Activated CD8-positive, alpha-beta memory T cell treated with anti-CD3 and anti-CD28 coated beads for 24 hours (primary cell): ENCODE results near the gene ACOT7.
"Not testable (repeated sequence)": the region's sequence is repeated elsewhere in the genome, so short reads cannot be mapped to it uniquely, and the experiment has no call there.

Experiments used
- DNase-seq: peaks from one replicate; pipeline ENCODE4 v3.0.0-alpha.2; 2020

Gene ACOT7, protein sequence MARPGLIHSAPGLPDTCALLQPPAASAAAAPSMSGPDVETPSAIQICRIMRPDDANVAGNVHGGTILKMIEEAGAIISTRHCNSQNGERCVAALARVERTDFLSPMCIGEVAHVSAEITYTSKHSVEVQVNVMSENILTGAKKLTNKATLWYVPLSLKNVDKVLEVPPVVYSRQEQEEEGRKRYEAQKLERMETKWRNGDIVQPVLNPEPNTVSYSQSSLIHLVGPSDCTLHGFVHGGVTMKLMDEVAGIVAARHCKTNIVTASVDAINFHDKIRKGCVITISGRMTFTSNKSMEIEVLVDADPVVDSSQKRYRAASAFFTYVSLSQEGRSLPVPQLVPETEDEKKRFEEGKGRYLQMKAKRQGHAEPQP

DNA sequence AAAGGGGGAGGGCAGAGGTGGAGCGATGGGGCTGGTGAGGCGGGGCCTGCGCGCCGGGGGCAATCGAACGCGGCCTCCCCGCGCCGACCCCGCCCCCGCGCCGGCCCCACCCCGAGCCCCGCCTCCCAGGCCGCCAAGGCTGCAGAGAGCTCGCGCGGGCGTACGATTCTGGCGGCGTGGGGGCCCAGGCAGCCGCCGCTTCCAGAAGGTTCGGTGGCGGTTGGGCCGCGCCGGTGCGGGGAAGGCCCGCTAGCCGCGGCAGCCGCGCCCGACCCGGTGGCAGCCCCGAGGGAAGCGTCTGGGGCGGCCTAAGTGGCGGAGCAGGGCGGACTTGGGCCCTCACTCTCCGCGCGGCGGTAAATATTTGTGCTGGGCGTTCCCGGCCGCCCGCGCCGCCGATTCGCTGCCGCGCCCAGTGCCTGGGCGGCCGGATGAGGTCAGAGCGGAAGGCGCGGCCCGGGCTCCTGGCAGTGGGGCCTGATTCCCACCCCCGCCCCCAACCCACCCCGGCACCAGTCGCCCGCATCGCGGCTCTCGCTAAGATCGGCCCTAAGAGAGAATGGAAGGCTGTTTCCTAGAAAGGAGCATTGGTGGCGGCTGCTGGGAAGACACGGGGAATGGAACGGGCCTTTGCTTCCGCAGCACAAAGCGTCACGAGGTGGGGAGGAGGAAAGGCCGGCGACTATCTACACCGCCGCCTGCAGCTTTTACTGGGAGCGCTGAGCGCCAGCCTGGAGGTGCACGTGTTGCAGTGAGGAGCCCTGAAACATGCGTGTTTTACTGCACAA is at the start of gene ACOT7:
TSS of gene ACOT7 (minus strand) at position 368 of the 788 bp plus-strand sequence. CDS start 368 bp downstream, outside the sequence.
- DNase-seq, result peak; percentile 96

DNA sequence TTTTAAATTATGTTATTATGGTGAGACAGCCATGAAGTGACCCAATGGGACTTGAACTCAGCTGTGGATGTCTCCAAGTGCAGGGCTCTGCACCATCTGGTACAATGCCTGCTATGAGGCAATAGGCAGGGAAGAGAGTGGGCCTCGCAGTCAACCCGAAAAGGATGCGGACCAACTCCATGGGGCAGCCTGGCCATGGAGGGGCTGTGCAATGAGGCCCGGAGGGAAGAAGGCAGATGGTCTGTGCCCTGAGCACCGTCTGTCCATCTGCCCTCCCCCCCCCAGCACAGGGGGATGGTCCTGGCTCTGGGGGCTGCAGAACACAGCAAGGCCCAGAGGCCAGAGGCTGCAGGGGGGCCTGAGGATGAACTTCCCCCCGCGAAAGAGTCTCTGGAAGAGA is 48.0 kb upstream of the ACOT7 start:
- DNase-seq, result no peak

DNA sequence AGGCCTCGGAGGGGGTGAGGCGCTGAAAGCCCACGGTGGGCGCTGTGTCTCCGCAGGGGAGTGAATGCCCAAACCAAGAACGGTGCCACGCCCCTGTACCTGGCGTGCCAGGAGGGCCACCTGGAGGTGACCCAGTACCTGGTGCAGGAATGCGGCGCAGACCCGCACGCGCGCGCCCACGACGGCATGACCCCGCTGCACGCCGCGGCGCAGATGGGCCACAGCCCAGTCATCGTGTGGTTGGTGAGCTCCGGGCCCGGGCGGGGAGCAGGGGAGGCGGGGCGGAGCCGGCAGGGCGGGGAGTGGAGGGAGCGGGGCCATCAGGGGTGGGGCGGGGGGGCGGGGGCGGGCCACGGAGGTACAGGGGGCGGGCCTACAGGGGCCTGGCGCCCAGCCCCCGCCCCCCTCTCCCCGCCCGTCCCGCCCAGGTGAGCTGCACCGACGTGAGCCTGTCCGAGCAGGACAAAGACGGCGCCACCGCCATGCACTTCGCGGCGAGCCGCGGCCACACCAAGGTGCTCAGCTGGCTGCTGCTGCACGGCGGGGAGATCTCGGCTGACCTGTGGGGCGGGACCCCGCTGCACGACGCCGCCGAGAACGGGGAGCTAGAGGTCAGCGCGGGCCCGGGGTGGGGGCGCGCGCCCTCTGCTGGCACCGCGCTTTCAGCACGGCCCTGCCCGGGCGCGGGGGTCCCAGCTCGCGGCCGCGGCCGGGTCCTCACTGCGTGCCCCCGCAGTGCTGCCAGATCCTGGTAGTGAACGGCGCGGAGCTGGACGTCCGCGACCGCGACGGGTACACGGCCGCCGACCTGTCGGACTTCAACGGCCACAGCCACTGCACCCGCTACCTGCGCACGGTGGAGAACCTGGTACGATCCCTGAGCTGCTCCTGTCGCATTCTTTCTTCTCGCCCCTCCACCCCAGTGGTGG is 46.9 kb upstream of the ACOT7 start:
- peak; percentile 85 for DNase-seq

DNA sequence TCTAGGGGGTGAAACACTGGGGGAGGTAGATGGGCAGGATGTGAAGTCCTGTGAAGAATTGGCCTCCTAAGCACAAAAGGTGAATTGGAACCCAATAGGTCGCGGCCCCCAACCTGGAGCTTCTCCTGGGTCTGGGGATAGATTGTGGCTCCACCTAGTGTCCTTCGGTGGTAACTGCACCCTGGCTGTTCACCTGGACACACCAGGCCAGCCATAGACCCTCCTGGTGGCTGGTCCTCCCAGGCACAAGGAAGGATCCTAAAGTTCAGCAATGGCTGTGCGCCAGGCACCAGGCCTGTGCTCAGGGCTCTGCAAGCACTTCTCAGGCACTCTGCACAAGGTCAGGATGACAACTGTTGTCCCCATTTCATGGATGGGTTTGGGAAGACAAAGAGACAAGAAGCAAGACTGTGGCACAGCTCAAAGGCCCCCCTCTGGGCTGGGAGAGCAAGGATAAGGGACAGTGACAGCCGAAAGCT is 44.5 kb upstream of the ACOT7 start:
- peak; percentile 88 for DNase-seq

DNA sequence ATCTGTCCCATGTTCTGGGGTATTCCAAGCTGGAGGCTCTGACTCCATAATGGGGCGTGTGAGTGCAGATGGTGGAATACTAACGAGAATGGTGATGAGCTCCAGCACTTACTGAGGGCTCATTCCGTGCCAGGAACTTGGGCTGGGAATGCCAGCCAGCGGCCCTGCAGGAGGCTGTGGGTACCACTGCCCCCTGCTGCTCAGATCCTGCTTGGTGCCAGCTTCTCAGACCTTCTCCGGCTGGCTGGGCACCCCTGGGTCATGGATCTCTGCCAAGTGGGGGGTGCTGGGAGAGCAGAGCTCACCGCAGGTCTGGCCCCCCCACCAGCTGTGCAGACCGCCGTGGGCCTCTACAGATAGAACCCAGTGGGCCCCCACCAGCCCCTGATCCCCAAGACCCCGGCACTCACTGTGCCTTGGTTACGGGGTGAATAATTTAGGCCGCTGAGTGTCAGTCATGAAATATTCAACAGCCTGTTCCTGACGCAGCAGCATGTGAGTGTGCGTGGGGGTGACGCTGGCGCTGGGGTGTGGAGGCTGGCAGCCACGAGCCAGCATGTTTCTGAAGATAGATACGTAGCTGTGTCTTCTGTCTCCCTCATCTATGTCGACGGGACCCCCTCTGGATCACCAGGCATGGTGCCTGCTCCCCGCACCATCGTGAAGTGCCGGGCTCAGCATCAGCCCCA is 43.6 kb upstream of the ACOT7 start:
- not testable (repeated sequence) for DNase-seq

DNA sequence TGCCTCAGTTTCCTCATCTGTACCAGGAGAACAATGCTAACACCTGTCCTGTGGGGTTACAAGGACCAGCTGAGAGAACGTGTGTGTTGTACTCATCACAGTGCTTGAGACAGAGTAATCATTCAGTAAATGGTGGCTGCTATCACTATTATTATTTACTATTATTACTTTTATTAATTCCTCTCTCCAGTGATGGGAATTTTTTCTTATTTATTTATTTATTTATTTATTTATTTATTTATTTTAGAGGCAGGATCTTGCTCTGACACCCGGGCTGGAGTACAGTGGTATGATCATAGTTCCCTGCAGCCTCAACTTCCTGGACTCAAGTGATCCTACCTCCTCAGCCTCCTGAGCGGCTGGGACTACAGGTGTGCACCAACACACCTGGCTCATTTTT is 42.7 kb upstream of the ACOT7 start:
- DNase-seq, result not testable (repeated sequence)

DNA sequence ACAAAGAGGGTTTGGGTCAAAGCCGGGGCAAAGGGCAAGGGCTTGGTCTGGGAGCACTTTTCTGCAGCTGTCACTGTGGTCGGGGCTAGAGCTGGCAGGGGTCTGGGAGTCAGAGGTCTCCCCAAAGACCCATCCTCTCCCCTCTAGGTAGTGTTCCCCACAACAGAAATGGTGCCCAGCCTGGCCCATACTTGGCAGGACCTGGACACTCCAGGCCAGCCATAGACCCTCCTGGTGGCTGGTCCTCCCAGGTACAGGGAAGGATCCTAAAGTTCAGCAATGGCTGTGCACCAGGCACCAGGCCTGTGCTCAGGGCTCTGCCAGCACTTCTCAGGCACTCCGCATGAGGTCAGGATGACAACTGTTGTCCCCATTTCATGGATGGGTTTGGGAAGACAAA is 42.0 kb upstream of the ACOT7 start:
- no peak for DNase-seq

DNA sequence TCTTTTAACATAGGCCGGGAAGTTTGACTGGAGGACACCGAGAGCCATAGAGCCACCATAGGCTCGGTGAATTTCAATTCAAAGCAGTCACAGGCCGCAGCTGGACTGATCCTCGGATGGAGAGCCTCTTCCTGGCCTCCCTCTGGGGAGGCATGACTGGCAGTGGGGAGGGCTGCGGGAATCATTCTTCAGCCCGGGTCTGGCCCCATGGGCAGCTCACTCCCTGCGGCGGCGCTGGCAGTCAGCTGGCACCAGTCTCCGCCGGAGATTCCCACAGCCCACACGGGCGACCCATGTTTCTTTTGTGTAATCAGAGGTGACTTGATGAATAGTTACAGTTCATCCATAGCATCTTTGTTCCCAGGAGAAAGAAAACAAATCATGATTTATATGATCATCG is 41.6 kb upstream of the ACOT7 start:
- DNase-seq, result no peak

DNA sequence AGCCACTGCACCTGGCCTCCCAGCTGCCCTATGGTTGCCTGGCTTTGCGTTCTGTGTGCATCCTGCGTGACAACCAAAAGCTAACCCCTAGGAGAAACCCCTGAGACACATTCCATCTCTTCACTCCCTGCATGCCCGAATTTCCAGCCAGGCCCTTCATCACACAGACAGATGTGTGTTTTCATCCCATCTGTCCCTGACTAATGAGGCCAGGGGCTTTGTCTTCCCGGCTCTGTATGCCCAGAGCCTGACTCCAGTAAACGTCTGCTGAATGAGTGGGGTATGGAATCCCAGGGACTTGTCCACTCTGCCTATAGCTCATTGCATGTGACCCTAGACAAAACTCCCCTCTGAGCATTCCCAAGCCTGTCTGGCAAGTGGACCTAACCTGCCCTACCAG is 40.6 kb upstream of the ACOT7 start:
- no peak for DNase-seq

DNA sequence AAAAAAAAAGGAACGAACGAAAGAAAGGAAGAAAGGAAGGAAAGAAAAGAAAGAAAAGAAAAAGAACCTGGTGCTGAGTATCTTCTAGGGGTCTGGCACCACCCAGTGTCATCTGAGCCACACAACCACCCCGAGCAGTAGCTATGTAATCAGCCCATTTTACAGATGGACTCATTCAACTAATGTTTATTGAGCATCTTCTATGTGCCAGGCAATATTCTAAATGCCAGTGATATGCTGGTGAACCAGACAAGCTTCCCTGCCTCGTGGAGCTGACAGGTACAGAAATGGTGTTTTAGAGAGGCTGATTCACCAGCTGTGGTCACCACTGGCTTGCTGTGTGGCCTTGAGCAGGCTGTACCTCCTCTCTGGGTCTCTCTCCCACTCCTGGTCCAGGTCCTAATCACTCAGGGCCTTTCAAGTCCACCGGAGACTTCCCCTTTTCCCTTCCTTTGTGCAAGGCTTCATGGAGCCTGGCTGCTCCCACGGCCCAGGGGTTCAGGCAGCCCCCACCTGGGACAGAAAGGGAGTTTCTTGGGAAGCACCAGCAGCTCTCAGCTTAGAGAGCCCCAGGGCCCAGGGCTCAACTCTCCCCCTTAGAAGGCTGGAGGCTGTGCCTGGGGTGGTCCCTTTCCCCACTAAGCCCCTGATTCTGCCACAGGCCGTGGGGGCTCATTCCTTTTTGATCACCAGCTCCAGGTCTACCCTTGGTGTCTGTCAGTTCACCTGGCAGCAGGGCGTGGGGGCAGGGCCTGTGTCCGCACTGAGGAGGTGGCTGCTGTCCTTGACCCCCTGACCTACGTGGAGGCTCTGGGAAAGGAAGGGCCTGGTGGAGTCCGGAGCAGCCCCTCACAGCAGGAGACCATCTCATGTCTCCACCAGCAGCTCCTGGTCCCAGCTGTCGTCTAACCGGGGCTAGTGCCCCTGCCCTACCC is 38.3 kb upstream of the ACOT7 start:
- not testable (repeated sequence) for DNase-seq

DNA sequence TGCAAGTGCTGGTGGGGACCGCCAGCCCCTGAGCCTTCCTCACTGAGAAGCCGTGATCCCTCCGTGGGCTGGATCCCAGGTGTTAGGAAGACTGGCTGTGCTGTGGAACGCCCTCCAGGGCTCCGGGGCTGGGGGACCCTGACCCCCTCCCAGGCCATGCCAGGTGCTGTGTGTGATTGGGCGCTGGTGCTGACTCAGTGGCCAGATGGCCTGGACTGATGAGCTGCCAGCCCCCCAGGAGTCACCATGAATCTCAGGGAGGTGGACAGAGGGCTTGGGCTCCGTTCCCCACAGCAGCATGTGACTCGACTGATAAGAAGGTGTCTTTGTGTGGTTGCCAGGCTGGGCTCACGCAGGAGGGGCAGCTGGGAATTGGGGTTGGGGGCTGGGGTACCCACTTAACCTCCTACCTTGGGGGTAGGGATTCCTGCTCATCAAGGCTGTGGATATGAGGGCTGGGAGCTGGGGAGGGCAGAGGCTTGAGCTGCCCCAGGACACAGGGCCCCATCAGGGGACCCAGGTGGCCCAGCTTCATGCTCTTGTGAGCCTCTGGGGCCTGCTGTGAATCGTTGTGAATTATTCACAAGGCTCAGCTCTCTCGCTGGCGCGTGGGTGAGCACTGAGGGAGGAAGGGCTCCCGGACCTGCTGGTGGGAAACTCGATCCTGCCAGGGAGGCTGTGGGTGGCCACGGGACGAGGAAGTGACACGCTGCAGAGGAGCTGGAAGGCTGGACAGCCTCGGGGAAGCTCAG is 36.3 kb upstream of the ACOT7 start:
- DNase-seq, result not testable (repeated sequence)

DNA sequence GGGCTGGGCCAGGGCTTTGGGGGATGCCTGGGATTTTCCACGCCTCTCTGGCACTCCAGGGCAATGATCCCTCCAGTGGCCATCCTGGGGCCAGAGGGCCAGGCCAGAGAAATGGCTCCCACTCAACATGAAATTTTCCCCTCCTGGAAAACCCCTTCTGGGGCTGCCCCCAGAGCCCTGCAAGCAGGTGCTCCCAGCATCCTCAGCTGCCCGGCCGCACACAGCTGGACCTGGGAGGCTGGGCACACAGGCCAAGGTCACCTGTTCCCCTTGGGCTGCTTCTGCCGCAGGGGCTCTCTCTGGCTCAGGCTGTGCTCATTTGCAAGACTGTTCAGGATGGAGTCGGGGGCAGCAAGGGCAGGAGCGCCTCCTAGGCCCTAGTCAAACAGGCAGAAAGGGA is 34.9 kb upstream of the ACOT7 start:
- not testable (repeated sequence) for DNase-seq

DNA sequence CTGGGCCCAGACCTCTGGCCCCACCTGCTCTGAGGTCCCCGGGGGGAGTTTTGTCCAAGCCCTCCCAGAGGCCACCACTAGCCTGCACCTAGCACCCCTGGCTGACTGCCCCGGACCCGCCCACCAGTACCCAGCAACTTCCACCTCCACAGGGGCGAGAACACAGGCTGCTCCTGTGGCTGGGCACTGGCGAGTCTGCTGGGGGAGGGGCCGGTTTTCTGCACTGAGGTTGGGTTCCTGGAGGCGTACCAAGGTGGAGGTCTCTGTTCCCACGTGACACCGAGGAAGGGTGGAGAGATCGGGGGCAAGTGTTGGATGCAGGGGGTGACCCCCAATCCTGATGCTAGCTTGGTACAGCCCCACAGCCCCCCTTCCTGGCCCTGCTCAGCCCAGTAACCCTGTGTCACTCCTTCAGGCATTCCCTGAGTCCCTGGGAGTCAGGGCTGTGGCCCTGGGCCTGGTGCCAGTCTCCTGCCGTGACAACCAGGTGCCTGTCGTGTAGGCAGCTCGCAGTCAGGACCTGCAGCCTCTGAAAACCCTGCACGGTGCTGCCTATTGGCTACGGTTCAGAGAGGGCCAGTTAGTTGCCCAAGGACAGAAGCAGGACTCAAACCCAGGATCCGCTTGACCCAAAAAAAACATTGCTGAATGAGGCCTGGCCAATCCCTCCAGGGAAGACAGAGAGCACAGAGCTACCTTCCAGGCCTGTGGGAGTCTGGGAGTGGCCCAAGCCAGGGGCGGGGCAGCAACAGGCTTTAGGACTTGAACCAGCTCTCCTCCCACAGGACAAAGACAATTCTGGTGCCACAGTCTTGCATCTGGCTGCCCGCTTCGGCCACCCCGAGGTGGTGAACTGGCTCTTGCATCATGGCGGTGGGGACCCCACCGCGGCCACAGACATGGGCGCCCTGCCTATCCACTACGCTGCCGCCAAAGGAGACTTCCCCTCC is 34.1 kb upstream of the ACOT7 start:
- no peak for DNase-seq

DNA sequence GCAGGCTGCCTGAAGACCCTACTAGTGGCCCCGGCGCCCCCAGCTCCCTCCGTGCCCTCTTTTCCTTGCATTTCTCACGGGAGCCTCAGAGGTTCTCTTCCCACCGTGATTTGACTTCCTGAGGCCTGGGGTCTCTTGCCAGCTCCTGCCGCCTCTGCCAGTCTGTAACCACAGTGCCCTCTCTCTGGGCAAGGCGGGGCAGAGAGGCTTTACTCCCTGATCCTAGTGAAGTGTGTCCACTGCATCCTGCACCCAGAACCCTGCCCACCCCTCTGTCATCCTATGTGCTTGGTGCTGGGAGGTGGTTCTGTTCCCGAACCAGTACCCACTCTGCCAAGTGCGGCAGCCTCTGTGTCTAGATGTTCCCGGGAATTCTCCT is 33.4 kb upstream of the ACOT7 start:
- no peak for DNase-seq

DNA sequence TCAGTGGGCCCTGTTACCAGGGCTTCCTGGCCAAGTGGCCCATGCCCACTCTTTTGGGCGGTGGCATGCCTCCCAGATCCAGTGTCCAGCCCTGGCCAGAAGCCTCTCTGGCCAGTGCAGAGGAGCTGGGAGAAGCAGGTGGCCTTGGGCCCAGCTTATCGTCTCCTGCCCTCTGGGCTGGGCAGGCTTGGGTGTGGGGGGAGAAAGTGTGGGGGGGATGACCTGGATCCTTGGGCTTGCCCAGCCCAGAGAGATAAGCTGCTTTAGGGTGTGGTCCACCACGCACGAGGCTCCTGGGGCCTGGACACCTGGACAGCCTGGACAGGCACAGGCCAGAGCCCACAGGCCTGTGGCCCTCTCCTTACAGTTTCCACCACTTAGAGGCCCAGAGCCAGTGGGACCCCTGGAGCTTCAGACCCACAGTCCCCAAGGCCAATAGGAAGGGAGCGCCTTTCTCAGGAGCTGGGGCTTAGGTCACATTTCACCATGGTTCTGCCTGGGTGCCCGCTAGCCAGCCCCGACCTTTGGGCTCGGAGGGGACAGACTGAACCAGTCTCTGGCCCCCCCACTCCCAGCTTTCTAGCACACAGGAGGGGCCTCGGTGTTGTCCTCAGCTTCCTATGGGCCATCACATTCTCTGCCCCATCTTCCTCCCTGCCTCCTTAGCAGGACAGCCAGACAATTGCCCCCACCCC is 32.9 kb upstream of the ACOT7 start:
- no peak for DNase-seq

DNA sequence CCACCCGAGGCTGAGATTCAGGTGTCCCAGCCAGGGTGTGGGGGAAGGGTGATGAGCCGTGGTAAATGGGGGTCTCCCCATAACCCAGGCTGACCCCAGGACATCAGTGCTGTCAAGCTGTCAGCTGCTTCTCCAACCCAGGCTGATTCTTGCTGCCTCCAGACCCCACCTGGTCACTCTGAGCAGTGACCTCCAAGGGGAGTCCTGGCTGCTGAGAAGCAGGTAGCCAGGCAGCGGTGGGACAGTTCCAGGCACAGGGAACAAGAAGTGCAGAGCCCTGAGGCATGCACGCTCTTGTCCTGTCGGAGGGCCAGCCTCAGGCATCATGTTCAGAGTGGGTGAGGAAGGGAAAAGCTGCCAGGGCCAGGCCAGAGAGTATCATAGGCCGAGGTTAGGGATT is 32.1 kb upstream of the ACOT7 start:
- no peak for DNase-seq

DNA sequence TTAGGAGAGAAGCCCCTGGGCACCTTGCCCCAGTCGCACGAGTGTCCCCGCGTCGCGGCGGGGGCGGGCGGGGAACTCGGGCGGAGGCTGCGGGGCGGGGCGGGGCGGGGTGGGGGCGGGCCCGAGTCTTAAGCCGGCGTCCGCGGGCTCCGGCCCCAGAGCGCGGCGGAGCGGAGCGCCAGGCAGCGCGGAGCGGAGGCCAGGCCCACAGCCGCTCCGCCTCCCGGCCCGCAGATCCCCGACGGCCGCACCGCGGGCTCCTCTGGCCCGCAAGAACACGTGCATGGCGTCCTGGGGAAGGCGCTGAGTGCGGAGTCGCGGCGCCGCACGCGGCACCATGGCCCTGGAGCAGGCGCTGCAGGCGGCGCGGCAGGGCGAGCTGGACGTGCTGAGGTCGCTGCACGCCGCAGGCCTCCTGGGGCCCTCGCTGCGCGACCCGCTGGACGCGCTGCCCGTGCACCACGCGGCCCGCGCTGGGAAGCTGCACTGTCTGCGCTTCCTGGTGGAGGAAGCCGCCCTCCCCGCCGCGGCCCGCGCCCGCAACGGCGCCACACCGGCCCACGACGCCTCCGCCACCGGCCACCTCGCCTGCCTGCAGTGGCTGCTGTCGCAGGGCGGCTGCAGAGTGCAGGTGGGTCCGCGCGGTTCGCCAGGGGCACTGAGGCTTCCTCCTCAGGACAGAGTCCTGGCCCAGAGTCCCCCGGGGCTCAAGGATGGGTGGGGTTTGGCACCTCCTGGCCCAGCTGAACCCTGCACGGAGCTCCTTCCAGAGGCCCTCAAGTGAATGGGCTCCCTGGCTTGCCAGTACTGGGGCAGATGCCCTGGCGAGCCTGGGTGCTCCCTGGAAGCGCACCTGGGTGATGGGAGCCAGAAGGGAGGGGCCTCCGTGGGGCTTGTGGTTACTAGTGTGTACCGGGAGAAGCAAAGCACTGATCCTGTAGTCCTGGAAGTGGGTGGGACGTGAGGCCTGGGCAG is 31.3 kb upstream of the ACOT7 start, which contains the start of gene ESPN:
TSS of gene ESPN (plus strand) at position 158 of the 975 bp plus-strand sequence. CDS start at position 338, 180 bp downstream.
- DNase-seq, result no peak
